ENCODE data around the gene DIS3L.
"Not testable (repeated sequence)": the region's sequence is repeated elsewhere in the genome, so short reads cannot be mapped to it uniquely, and the experiment has no call there.

DIS3L gene

GRCh38 chr15:66276546-66276945 lies 16.8 kb upstream of the DIS3L start:
- DNase-seq (ENCODE audit: low read depth in 1 of 2, low spot score in 1 of 2): no peak

GRCh38 chr15:66278056-66278455 lies 15.3 kb upstream of the DIS3L start:
- DNase-seq (ENCODE audit: low read depth in 1 of 2, low spot score in 1 of 2): no peak

GRCh38 chr15:66278671-66279070 lies 14.7 kb upstream of the DIS3L start:
- DNase-seq (ENCODE audit: low read depth in 1 of 2, low spot score in 1 of 2): no peak

GRCh38 chr15:66284271-66284670 lies 9.1 kb upstream of the DIS3L start:
- DNase-seq (ENCODE audit: low read depth in 1 of 2, low spot score in 1 of 2): no peak

GRCh38 chr15:66285533-66286280 lies 7.7 kb upstream of the DIS3L start:
- DNase-seq (ENCODE audit: low read depth in 1 of 2, low spot score in 1 of 2): no peak

- DNase-seq (ENCODE audit: low read depth in 1 of 2, low spot score in 1 of 2): no peak
Measured at GRCh38 chr15:66287461-66288057, 5.8 kb upstream of the DIS3L start.

GRCh38 chr15:66288093-66288492 lies 5.3 kb upstream of the DIS3L start:
- no peak for DNase-seq (ENCODE audit: low read depth in 1 of 2, low spot score in 1 of 2)

- no peak for DNase-seq (ENCODE audit: low read depth in 1 of 2, low spot score in 1 of 2)
Measured at GRCh38 chr15:66288551-66289185, 4.7 kb upstream of the DIS3L start.

GRCh38 chr15:66290007-66290406 lies 3.4 kb upstream of the DIS3L start:
- DNase-seq (ENCODE audit: low read depth in 1 of 2, low spot score in 1 of 2): no peak

- DNase-seq (ENCODE audit: low read depth in 1 of 2, low spot score in 1 of 2): no peak
Measured at GRCh38 chr15:66290518-66290917, 2.9 kb upstream of the DIS3L start.

- no peak for DNase-seq (ENCODE audit: low read depth in 1 of 2, low spot score in 1 of 2)
Measured at GRCh38 chr15:66291816-66292570, 1.4 kb upstream of the DIS3L start.

- no peak for DNase-seq (ENCODE audit: low read depth in 1 of 2, low spot score in 1 of 2)
Measured at GRCh38 chr15:66292571-66293418, 573 bp upstream of the DIS3L start.

- peak in 1 of 2 donors; percentile 17 for DNase-seq (ENCODE audit: low read depth in 1 of 2, low spot score in 1 of 2)
Measured at GRCh38 chr15:66294157-66294931, 976 bp downstream of the DIS3L start.

GRCh38 chr15:66294932-66295235 lies 1.5 kb downstream of the DIS3L start:
- DNase-seq (ENCODE audit: low read depth in 1 of 2, low spot score in 1 of 2): no peak

GRCh38 chr15:66296186-66296585 lies 2.8 kb downstream of the DIS3L start:
- no peak for DNase-seq (ENCODE audit: low read depth in 1 of 2, low spot score in 1 of 2)

GRCh38 chr15:66298803-66299251 lies 5.5 kb downstream of the DIS3L start:
- DNase-seq (ENCODE audit: low read depth in 1 of 2, low spot score in 1 of 2): no peak

GRCh38 chr15:66302489-66303278 lies 9.3 kb downstream of the DIS3L start:
- no peak for DNase-seq (ENCODE audit: low read depth in 1 of 2, low spot score in 1 of 2)

GRCh38 chr15:66304425-66304824 lies 11.1 kb downstream of the DIS3L start:
- not testable (repeated sequence) for DNase-seq (ENCODE audit: low read depth in 1 of 2, low spot score in 1 of 2)

GRCh38 chr15:66306381-66306780 lies 13.0 kb downstream of the DIS3L start:
- no peak for DNase-seq (ENCODE audit: low read depth in 1 of 2, low spot score in 1 of 2)
